NCI-H1092 (cell line): ENCODE results near the gene CARD14.
A peak's percentile ranks its signal among the peaks of the same experiment; 100 is the strongest.

Experiments
- DNase-seq: peaks from one replicate; lab custom pipeline; 2025; lab: John Stamatoyannopoulos, UW

CARD14 gene

GRCh38 chr17:80212511-80212910 lies 42.7 kb downstream of the CARD14 start:
- no peak for DNase-seq

GRCh38 chr17:80212962-80213642 lies 43.3 kb downstream of the CARD14 start:
- no peak for DNase-seq

GRCh38 chr17:80213643-80213975 lies 43.8 kb downstream of the CARD14 start:
- no peak for DNase-seq

- DNase-seq, result no peak
Observed at GRCh38 chr17:80214012-80214877, 44.4 kb downstream of the CARD14 start.

GRCh38 chr17:80214878-80215210 lies 45.0 kb downstream of the CARD14 start:
- DNase-seq, result no peak

GRCh38 chr17:80216473-80217456 lies 46.9 kb downstream of the CARD14 start:
- DNase-seq, result no peak

- no peak for DNase-seq
Observed at GRCh38 chr17:80217703-80218362, 48.0 kb downstream of the CARD14 start.

GRCh38 chr17:80218391-80218790 lies 48.6 kb downstream of the CARD14 start:
- no peak for DNase-seq

GRCh38 chr17:80219013-80219762 lies 49.4 kb downstream of the CARD14 start:
- DNase-seq, result peak; percentile 21

GRCh38 chr17:80219763-80220053 lies 49.9 kb downstream of the CARD14 start:
- DNase-seq, result no peak

- DNase-seq, result peak; percentile 47
Observed at GRCh38 chr17:80220054-80220735, 50.4 kb downstream of the CARD14 start, which contains the start of the genes SGSH and SLC26A11. Gene SGSH (minus strand): TSS chr17:80220333. CDS start chr17:80220313, 20 bp downstream. Gene SLC26A11 (plus strand): TSS chr17:80220427. CDS start chr17:80221561, 1,134 bp downstream.

GRCh38 chr17:80220736-80221215 lies 50.9 kb downstream of the CARD14 start:
- DNase-seq, result no peak

GRCh38 chr17:80221351-80222105 lies 51.7 kb downstream of the CARD14 start:
- DNase-seq, result no peak

- no peak for DNase-seq
Observed at GRCh38 chr17:80222376-80223141, 52.7 kb downstream of the CARD14 start.

- DNase-seq, result no peak
Observed at GRCh38 chr17:80223142-80223815, 53.4 kb downstream of the CARD14 start.

- DNase-seq, result no peak
Observed at GRCh38 chr17:80223838-80224497, 54.1 kb downstream of the CARD14 start.

GRCh38 chr17:80224683-80225082 lies 54.9 kb downstream of the CARD14 start:
- no peak for DNase-seq

GRCh38 chr17:80225230-80225629 lies 55.4 kb downstream of the CARD14 start:
- DNase-seq, result no peak
